Panc1 (cell line): Measurements from ENCODE around the gene SIK2. TPM values are rescaled to one million over a fixed set of nuclear protein-coding genes. Genes with fewer than 3 reads are reported as not detected.

ENCODE experiments used
- ATAC-seq: fragments of 200-7000 bp; cut with Tn5 transposase; 2 replicates; pipeline ENCODE4 v1.9.1; 2020; ENCODE audit warnings: mild to moderate bottlenecking, moderate library complexity
- Bru-seq: library from RNA; stranded (reverse); fragments of 400-500 nt; gene quantifications from one replicate; lab custom pipeline; 2021; lab: Mats Ljungman, UMichigan
- BruChase-seq, 2 experiments: library from RNA; stranded (reverse); fragments of 400-500 nt; gene quantifications; one replicate each; lab custom pipeline; 2021; lab: Mats Ljungman, UMichigan
- BruUV-seq: library from RNA; stranded (reverse); fragments of 400-500 nt; replicated peaks from 2 replicates; lab custom pipeline; 2021; lab: Mats Ljungman, UMichigan
- CTCF ChIA-PET: fragments of 300-600 bp; sonication (Branson Sonifier 250); formaldehyde crosslinking; loops from one replicate; lab custom pipeline; 2022; ENCODE audit warnings: antibody characterized with exemption; lab: Charles Lee
- POLR2A ChIA-PET: fragments of 300-600 bp; sonication (Branson Sonifier 250); formaldehyde crosslinking; loops from one replicate; lab custom pipeline; 2022; ENCODE audit warnings: antibody characterized with exemption; lab: Charles Lee
- DNase-seq: peaks from one replicate; pipeline ENCODE4 v3.0.0-alpha.2; 2010; ENCODE audit warnings: low read depth, low spot score
- H3K27ac ChIP-seq: 2 replicates; pipeline ENCODE4 v1.5.1; 2011; ENCODE audit warnings: mild to moderate bottlenecking, low read length, inconsistent platforms
- H3K27me3 ChIP-seq: fragments of 200-500 bp; sonication (Bioruptor generic); 2 replicates; pipeline ENCODE4 v1.6.0; 2014; ENCODE audit warnings: low read length, inconsistent platforms; ENCODE audit not compliant: control insufficient read depth, insufficient read depth
- H3K36me3 ChIP-seq: fragments of 200-500 bp; sonication (Bioruptor generic); 2 replicates; pipeline ENCODE4 v1.5.1; 2014; ENCODE audit warnings: inconsistent platforms, mild to moderate bottlenecking, low read length, moderate library complexity; ENCODE audit not compliant: control insufficient read depth, insufficient read depth
- H3K4me1 ChIP-seq: 2 replicates; pipeline ENCODE4 v1.5.1; 2011; ENCODE audit warnings: inconsistent platforms, mild to moderate bottlenecking, low read length, moderate library complexity; ENCODE audit not compliant: control insufficient read depth, insufficient read depth
- H3K4me3 ChIP-seq, 2 experiments: 2 replicates each; pipeline ENCODE4 v1.5.1; 2011 to 2012; ENCODE audit warnings: low read depth in 2 of 2, low read length in 2 of 2, mild to moderate bottlenecking in 2 of 2, inconsistent platforms in 1 of 2, moderate library complexity in 1 of 2
- H3K9me3 ChIP-seq: fragments of 200-500 bp; sonication (Bioruptor generic); 2 replicates; pipeline ENCODE4 v1.5.1; 2014; ENCODE audit warnings: low read depth, mild to moderate bottlenecking, inconsistent platforms, low read length, moderate library complexity; ENCODE audit not compliant: control insufficient read depth, insufficient read depth
- POLR2AphosphoS5 ChIP-seq: IDR thresholded peaks from 2 replicates; pipeline ENCODE4 v1.6.1; 2012; ENCODE audit warnings: mild to moderate bottlenecking, low read depth, low read length, moderate library complexity
- SIN3A ChIP-seq: IDR thresholded peaks from 2 replicates; pipeline ENCODE4 v1.6.1; 2012; ENCODE audit warnings: low read depth, mild to moderate bottlenecking, low read length, moderate library complexity, borderline replicate concordance; ENCODE audit not compliant: insufficient read depth
- TCF7L2 ChIP-seq: IDR thresholded peaks from 2 replicates; pipeline ENCODE4 v1.6.1; 2011; ENCODE audit warnings: mild to moderate bottlenecking, low read depth, low read length, inconsistent platforms
- in situ Hi-C: cut with HindIII; loops from 2 replicates; pipeline ENCODE4 v1.10.0; 2016; ENCODE audit warnings: low sequenced_read_pairs, low pct_unique_long_range_greater_than_20kb
- intact Hi-C: fragments of 100-400 bp; cut with micrococcal nuclease; formaldehyde crosslinking; loops from one replicate; pipeline ENCODE4 v1.10.0; 2022; ENCODE audit not compliant: unreplicated experiment
- long read RNA-seq: library from polyadenylated mRNA; unstranded; transcript quantifications from one replicate; pipeline ENCODE4 v2.0.0, GENCODE V29; 2021; ENCODE audit not compliant: unreplicated experiment
- polyA plus RNA-seq: library from polyadenylated mRNA; unstranded; fragments of >200 nt; gene quantifications from one replicate; pipeline ENCODE4 v1.2.1, GENCODE V29; 2012; ENCODE audit warnings: missing spikeins; ENCODE audit not compliant: insufficient read length
- total RNA-seq: library from RNA; stranded (reverse); gene quantifications from one replicate; pipeline ENCODE4 v1.2.1, GENCODE V29; 2021; ENCODE audit not compliant: unreplicated experiment
- TF ChIP-seq, protein P1 (sequence below): fragments of 450-650 bp; IDR thresholded peaks from 2 replicates; pipeline ENCODE4 v1.5.1; 2017; ENCODE audit warnings: mild to moderate bottlenecking
- TF ChIP-seq, protein P2 (sequence below), 2 experiments: IDR thresholded peaks; 2 replicates each; pipeline ENCODE4 v1.6.1; 2011 to 2012; ENCODE audit warnings: low read depth in 2 of 2, control low read depth in 1 of 2, low read length in 1 of 2, mild to moderate bottlenecking in 1 of 2, moderate library complexity in 1 of 2; ENCODE audit not compliant: insufficient read depth in 1 of 2

Gene SIK2
- total RNA-seq, result 17.0 TPM
- 12.5 TPM for polyA plus RNA-seq
- percentile 79 among the genes with signal in this experiment for Bru-seq, nascent RNA
- percentile 75 among the genes with signal in this experiment for BruChase-seq, experiment 1, labeled RNA remaining after a 2-hour chase
- percentile 71 among the genes with signal in this experiment for BruChase-seq, experiment 2, labeled RNA remaining after a 6-hour chase
- long read RNA-seq, partial matches to known transcripts, result 14 of 23 reads
- long read RNA-seq, other reads (novel, unspliced or antisense), result 9 of 23 reads

DNA sequence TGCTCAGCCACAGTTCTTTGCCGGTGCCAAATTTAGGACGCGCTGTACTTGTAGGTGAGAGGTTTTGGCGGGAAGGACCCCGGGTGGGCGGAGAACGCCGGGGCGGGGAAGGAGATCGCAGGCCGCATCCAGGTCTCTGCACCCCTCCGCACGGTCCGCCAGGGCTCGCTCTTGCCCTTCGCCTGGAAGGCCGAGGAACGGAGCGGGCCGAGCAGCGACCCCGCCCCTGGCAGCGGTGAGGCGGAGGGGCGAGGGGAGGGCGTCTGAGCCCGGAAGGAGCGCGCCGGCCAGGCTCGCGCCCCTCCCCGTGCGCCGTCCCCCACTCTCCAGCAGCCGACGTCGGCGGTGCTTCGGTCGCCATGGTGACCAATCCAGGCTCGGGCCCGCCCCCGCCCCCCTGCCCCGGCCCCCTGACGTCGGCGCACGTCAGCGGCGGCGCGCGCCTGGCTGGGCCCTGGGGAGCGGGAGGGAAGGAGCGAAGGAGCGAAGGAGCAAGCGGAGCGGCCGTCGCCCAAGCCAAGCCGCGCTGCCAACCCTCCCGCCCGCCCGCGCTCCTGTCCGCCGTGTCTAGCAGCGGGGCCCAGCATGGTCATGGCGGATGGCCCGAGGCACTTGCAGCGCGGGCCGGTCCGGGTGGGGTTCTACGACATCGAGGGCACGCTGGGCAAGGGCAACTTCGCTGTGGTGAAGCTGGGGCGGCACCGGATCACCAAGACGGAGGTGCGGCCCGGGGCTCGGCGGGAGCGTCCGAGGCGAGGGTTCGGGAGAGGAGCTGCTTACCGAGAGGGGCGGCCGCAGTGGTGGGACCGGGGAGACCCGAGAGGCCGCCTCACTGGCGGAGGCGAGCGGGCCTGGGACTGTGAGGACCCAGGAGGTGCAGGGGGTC lies at the start of gene SIK2:
Gene SIK2 (plus strand): TSS at position 471 of the 886 bp plus-strand sequence. CDS start 115 bp downstream, at position 586.
- POLR2A ChIA-PET, result interaction anchor here (0.6 to 0.9 kb wide), 3 partner anchors 131 to 154 kb away, joined by 3 to 4 read pairs (median 3); no protein-coding TSS in a partner anchor
- in situ Hi-C loops, result no loop called here
- no TSS peak for BruUV-seq

DNA sequence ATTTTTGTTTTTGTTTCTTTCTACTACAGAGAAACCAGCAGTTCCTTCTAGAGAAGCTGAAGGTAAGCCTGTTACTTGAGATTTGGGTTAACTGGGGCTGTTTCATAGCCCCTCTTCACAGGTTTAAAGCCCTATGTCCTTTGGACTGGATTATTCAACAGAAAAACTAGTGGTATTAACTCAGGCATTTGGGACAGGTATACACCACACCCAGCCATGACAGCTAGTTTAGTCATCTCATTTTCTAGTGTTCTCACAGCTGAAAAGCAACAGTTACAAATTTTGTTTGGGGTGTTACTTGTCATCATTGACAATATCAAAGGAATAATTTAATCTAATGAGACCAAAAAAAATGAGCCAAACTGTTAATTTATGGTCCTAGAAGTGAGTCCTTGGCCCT lies 47.7 kb upstream of the SIK2 start:
- CTCF ChIA-PET, result interaction anchor here (0.6 kb wide), 1 partner anchor 272 kb away, joined by 3 read pairs; no protein-coding TSS in a partner anchor
- intact Hi-C loops, result no loop called here
- TF ChIP-seq POLR2AphosphoS5, result no peak
- TF ChIP-seq, protein P1, sequence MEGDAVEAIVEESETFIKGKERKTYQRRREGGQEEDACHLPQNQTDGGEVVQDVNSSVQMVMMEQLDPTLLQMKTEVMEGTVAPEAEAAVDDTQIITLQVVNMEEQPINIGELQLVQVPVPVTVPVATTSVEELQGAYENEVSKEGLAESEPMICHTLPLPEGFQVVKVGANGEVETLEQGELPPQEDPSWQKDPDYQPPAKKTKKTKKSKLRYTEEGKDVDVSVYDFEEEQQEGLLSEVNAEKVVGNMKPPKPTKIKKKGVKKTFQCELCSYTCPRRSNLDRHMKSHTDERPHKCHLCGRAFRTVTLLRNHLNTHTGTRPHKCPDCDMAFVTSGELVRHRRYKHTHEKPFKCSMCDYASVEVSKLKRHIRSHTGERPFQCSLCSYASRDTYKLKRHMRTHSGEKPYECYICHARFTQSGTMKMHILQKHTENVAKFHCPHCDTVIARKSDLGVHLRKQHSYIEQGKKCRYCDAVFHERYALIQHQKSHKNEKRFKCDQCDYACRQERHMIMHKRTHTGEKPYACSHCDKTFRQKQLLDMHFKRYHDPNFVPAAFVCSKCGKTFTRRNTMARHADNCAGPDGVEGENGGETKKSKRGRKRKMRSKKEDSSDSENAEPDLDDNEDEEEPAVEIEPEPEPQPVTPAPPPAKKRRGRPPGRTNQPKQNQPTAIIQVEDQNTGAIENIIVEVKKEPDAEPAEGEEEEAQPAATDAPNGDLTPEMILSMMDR, result no peak

More for the DNA sequence above, at the start of gene SIK2:
- H3K36me3 ChIP-seq, result no peaks in the 10 kb centered on the region
- H3K27me3 ChIP-seq, result no peaks in the 10 kb centered on the region
- H3K4me1 ChIP-seq, result peaks cover 25% of the 10 kb centered on the region
- DNase-seq (peak; percentile 64), ATAC-seq (peak; percentile 93)
- intact Hi-C loops, result loop anchor here (5.0 kb wide), 1 partner anchor 240 kb away; no protein-coding TSS in a partner anchor
- CTCF ChIA-PET, result interaction anchor here (0.6 to 0.7 kb wide), 2 partner anchors 148 to 157 kb away, joined by 3 to 6 read pairs; no protein-coding TSS in a partner anchor
- peak; percentile 29 for TF ChIP-seq TCF7L2
- TF ChIP-seq, protein P1, result peak; percentile 98
- TF ChIP-seq, protein P2, sequence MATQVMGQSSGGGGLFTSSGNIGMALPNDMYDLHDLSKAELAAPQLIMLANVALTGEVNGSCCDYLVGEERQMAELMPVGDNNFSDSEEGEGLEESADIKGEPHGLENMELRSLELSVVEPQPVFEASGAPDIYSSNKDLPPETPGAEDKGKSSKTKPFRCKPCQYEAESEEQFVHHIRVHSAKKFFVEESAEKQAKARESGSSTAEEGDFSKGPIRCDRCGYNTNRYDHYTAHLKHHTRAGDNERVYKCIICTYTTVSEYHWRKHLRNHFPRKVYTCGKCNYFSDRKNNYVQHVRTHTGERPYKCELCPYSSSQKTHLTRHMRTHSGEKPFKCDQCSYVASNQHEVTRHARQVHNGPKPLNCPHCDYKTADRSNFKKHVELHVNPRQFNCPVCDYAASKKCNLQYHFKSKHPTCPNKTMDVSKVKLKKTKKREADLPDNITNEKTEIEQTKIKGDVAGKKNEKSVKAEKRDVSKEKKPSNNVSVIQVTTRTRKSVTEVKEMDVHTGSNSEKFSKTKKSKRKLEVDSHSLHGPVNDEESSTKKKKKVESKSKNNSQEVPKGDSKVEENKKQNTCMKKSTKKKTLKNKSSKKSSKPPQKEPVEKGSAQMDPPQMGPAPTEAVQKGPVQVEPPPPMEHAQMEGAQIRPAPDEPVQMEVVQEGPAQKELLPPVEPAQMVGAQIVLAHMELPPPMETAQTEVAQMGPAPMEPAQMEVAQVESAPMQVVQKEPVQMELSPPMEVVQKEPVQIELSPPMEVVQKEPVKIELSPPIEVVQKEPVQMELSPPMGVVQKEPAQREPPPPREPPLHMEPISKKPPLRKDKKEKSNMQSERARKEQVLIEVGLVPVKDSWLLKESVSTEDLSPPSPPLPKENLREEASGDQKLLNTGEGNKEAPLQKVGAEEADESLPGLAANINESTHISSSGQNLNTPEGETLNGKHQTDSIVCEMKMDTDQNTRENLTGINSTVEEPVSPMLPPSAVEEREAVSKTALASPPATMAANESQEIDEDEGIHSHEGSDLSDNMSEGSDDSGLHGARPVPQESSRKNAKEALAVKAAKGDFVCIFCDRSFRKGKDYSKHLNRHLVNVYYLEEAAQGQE (IDR thresholded peaks at IDR 0.05; ENCODE audit: insufficient read depth in 1 of 2, low read depth in 2 of 2, low read length in 1 of 2), result no peak; a peak in 1 of 4 replicates
- peak; percentile 21; the same call in 1 of the 2 replicates for TF ChIP-seq POLR2AphosphoS5
- peak; percentile 80; the same call in 1 of the 2 replicates for TF ChIP-seq SIN3A
- H3K9me3 ChIP-seq, result no peaks in the 10 kb centered on the region
- H3K27ac ChIP-seq, result peak within 1 kb of the TSS; percentile 67
- H3K4me3 ChIP-seq, result peak within 1 kb of the TSS; percentile 71 to 78

More for the DNA sequence above, 47.7 kb upstream of the SIK2 start:
- Histone ChIP-seq H3K27me3 (no peaks in the 10 kb centered on the region), H3K4me3 (no peak overlapping the region), H3K4me1 (no peaks in the 10 kb centered on the region), H3K27ac (no peak overlapping the region), H3K9me3 (peaks cover 6% of the 10 kb centered on the region; the same call in 1 of the 2 replicates), H3K36me3 (no peaks in the 10 kb centered on the region)
- in situ Hi-C loops, result no loop called here
- no peak for ATAC-seq
- no peak for DNase-seq
- no TSS peak for BruUV-seq
- POLR2A ChIA-PET, result no interaction called here
